BJ (cell line): Measurements from ENCODE around the gene NECTIN1. TPM values are rescaled to one million over a fixed set of nuclear protein-coding genes. Genes with fewer than 3 reads are reported as not detected.

Source experiments
- CTCF ChIA-PET: fragments of 350-600 bp; formaldehyde crosslinking; extraction: SDS; loops from one replicate; lab custom pipeline; 2021; ENCODE audit warnings: antibody characterized with exemption, inconsistent platforms; lab: Yijun Ruan, JAX
- POLR2A ChIA-PET: fragments of 300-600 bp; sonication (Branson Sonifier 250); formaldehyde crosslinking; extraction: SDS; loops from one replicate; lab custom pipeline; 2021; ENCODE audit warnings: antibody characterized with exemption; lab: Charles Lee
- DNase-seq: peaks from one replicate; pipeline ENCODE4 v3.0.0-alpha.2; 2011; ENCODE audit warnings: low read depth
- H3K27me3 ChIP-seq: 2 replicates; pipeline ENCODE4 v1.6.0; 2011; ENCODE audit warnings: low read length; ENCODE audit not compliant: control insufficient read depth, insufficient read depth
- H3K36me3 ChIP-seq: 2 replicates; pipeline ENCODE4 v1.5.1; 2011; ENCODE audit warnings: low read length; ENCODE audit not compliant: control insufficient read depth, insufficient read depth
- H3K4me3 ChIP-seq: 2 replicates; pipeline ENCODE4 v1.5.1; 2011; ENCODE audit warnings: low read depth, mild to moderate bottlenecking, control low read depth, low read length
- CTCF ChIP-seq: IDR thresholded peaks from 2 replicates; pipeline ENCODE4 v1.5.1; 2011; ENCODE audit warnings: low read depth, mild to moderate bottlenecking, control low read depth, inconsistent platforms, low read length, moderate library complexity; ENCODE audit not compliant: insufficient read depth
- polyA plus RNA-seq: library from polyadenylated mRNA; depleted of rRNA; stranded (reverse); fragments of >200 nt; gene quantifications from 2 replicates; pipeline ENCODE4 v1.2.3, GENCODE V29; 2011

Gene NECTIN1
- polyA plus RNA-seq, 1 experiment = 3.0 TPM

- ChIA-PET CTCF (interaction anchor here (0.6 to 1.3 kb wide), 2 partner anchors 53 to 55 kb away, joined by 3 to 6 read pairs; partner anchors contain the start of gene NECTIN1), POLR2A (no interaction called here)
- no peaks in the 10 kb centered on the region for H3K27me3 ChIP-seq
- no peaks in the 10 kb centered on the region for H3K36me3 ChIP-seq
- DNase-seq = no peak
- no peak for TF ChIP-seq CTCF
- no peak overlapping the region for H3K4me3 ChIP-seq
Measured at GRCh38 chr11:119676461-119677020, 52.5 kb downstream of the NECTIN1 start.

GRCh38 chr11:119673759-119674336, 55.2 kb downstream of the NECTIN1 start:
- ChIA-PET CTCF (interaction anchor here (1.7 to 2.8 kb wide), 2 partner anchors 55 to 434 kb away, joined by 12 to 17 read pairs; partner anchors contain the start of gene NECTIN1), POLR2A (no interaction called here)
- no peaks in the 10 kb centered on the region for H3K36me3 ChIP-seq
- H3K27me3 ChIP-seq = no peaks in the 10 kb centered on the region
- H3K4me3 ChIP-seq = no peak overlapping the region
- no peak for TF ChIP-seq CTCF
- no peak for DNase-seq

GRCh38 chr11:119673052-119673758, 55.8 kb downstream of the NECTIN1 start:
- no peak overlapping the region for H3K4me3 ChIP-seq
- TF ChIP-seq CTCF = no peak
- CTCF ChIA-PET = interaction anchor here (1.7 to 2.8 kb wide), 2 partner anchors 56 to 435 kb away, joined by 12 to 17 read pairs; partner anchors contain the start of gene NECTIN1
- POLR2A ChIA-PET = no interaction called here
- H3K27me3 ChIP-seq = no peaks in the 10 kb centered on the region
- no peaks in the 10 kb centered on the region for H3K36me3 ChIP-seq
- DNase-seq = no peak

GRCh38 chr11:119672597-119672996, 56.4 kb downstream of the NECTIN1 start:
- DNase-seq = no peak
- no peaks in the 10 kb centered on the region for H3K36me3 ChIP-seq
- no peak overlapping the region for H3K4me3 ChIP-seq
- ChIA-PET CTCF (interaction anchor here (0.8 to 4.1 kb wide), 2 partner anchors 436 to 496 kb away, joined by 3 to 19 read pairs; no protein-coding TSS in a partner anchor), POLR2A (no interaction called here)
- TF ChIP-seq CTCF = no peak
- no peaks in the 10 kb centered on the region for H3K27me3 ChIP-seq

GRCh38 chr11:119671561-119672015, 57.4 kb downstream of the NECTIN1 start:
- Histone ChIP-seq H3K36me3 (no peaks in the 10 kb centered on the region), H3K4me3 (no peak overlapping the region), H3K27me3 (no peaks in the 10 kb centered on the region)
- TF ChIP-seq CTCF = no peak
- no peak for DNase-seq
- ChIA-PET POLR2A (no interaction called here), CTCF (interaction anchor here (0.8 to 4.1 kb wide), 3 partner anchors 50 to 437 kb away, joined by 3 to 19 read pairs (median 4); partner anchors contain the start of gene NECTIN1)
